Common myeloid progenitor, CD34-positive (primary cell): ENCODE measurements around the gene BHMT2.
A peak's percentile ranks its signal among the peaks of the same experiment; 100 is the strongest.

ENCODE experiments used
- CTCF ChIA-PET: fragments of 350-600 bp; sonication (Branson Sonifier 250); formaldehyde crosslinking; loops from one replicate; lab custom pipeline; 2021; ENCODE audit warnings: antibody characterized with exemption; lab: Charles Lee
- POLR2A ChIA-PET: fragments of 350-600 bp; sonication (Branson Sonifier 250); formaldehyde crosslinking; loops from one replicate; lab custom pipeline; 2021; ENCODE audit warnings: antibody characterized with exemption; lab: Charles Lee
- DNase-seq, 3 donors: peaks; one replicate each; pipeline versions ENCODE4 v3.0.0 to v3.0.0-alpha.2; 2013
- H3K27ac ChIP-seq, 2 experiments: 1 replicate in 1 of 2; 2 replicates in 1 of 2; pipeline ENCODE4 v1.7.0; 2013; ENCODE audit warnings: inconsistent platforms in 2 of 2, low read length in 2 of 2, mild to moderate bottlenecking in 2 of 2, low read depth in 1 of 2, moderate library complexity in 1 of 2; ENCODE audit not compliant: severe bottlenecking in 2 of 2, insufficient read depth in 1 of 2, poor library complexity in 1 of 2
- H3K27me3 ChIP-seq, 5 experiments: replicated peaks in 2 of 5; 1 replicate in 3 of 5; 2 replicates in 2 of 5; pipeline versions ENCODE4 v1.6.1 to v1.7.0; 2013; ENCODE audit warnings: low read length in 4 of 5, mild to moderate bottlenecking in 2 of 5, moderate library complexity in 2 of 5, inconsistent platforms in 1 of 5; ENCODE audit not compliant: insufficient read depth in 5 of 5, control insufficient read depth in 4 of 5
- H3K36me3 ChIP-seq, 4 experiments: 1 replicate in 2 of 4; 2 replicates in 2 of 4; pipeline versions ENCODE4 v1.6.1 to v1.7.0; 2013; ENCODE audit warnings: low read length in 3 of 4, control low read depth in 1 of 4, mild to moderate bottlenecking in 1 of 4; ENCODE audit not compliant: control insufficient read depth in 4 of 4, insufficient read depth in 4 of 4
- H3K4me1 ChIP-seq, 4 experiments: 1 replicate in 3 of 4; 2 replicates in 1 of 4; pipeline versions ENCODE4 v1.6.1 to v1.7.1; 2013; ENCODE audit warnings: low read length in 3 of 4, mild to moderate bottlenecking in 3 of 4, control low read depth in 1 of 4, inconsistent platforms in 1 of 4, moderate library complexity in 1 of 4; ENCODE audit not compliant: control insufficient read depth in 4 of 4, insufficient read depth in 4 of 4; ENCODE audit errors: control extremely low read depth in 1 of 4
- H3K4me3 ChIP-seq, 7 experiments: 1 replicate in 4 of 7; 2 replicates in 3 of 7; pipeline versions ENCODE4 v1.5.1 to v1.7.0; 2013; ENCODE audit warnings: mild to moderate bottlenecking in 7 of 7, low read length in 6 of 7, moderate library complexity in 6 of 7, inconsistent platforms in 2 of 7, low read depth in 2 of 7, control low read depth in 1 of 7; ENCODE audit not compliant: insufficient read depth in 4 of 7, control insufficient read depth in 1 of 7; ENCODE audit errors: extremely low read depth in 1 of 7
- H3K9me3 ChIP-seq, 5 experiments: 1 replicate in 4 of 5; 2 replicates in 1 of 5; pipeline versions ENCODE4 v1.6.1 to v1.7.1; 2013; ENCODE audit warnings: low read length in 4 of 5, mild to moderate bottlenecking in 2 of 5, inconsistent platforms in 1 of 5, low read depth in 1 of 5, moderate library complexity in 1 of 5; ENCODE audit not compliant: control insufficient read depth in 4 of 5, insufficient read depth in 2 of 5; ENCODE audit errors: control extremely low read depth in 1 of 5
- WGBS: methylation state at CpG from one replicate; pipeline ENCODE4 v1.1.5; 2013; ENCODE audit not compliant: insufficient coverage; 5-methylcytosine and 5-hydroxymethylcytosine counted together

BHMT2 gene

GRCh38 chr5:79133121-79133656, 63.6 kb downstream of the BHMT2 start:
- Histone ChIP-seq H3K4me3 (peak overlapping the region in 6 of 7 experiments; percentile 21 to 67 (median 41)), H3K4me1 (peaks cover 6 to 12% (median 12%) of the 10 kb centered on the region in 4 experiments), H3K27me3 (no peaks in the 10 kb centered on the region), H3K36me3 (no peaks in the 10 kb centered on the region), H3K27ac (no peak overlapping the region), H3K9me3 (no peaks in the 10 kb centered on the region)
- ChIA-PET CTCF (interaction anchor here (0.6 to 12.4 kb wide), 30 partner anchors 10 to 630 kb away, joined by 3 to 277 read pairs (median 4); partner anchors contain the start of gene ARSB), POLR2A (interaction anchor here (0.6 to 0.7 kb wide), 3 partner anchors 22 to 221 kb away, joined by 3 read pairs; no protein-coding TSS in a partner anchor)
- WGBS, result 0% methylated on average over 1 of the region's 4 CpGs
- peak; percentile 54 to 81 (median 75) for DNase-seq

- ChIA-PET CTCF (interaction anchor here (0.6 to 12.4 kb wide), 20 partner anchors 10 to 335 kb away, joined by 3 to 277 read pairs (median 6); partner anchors contain the start of gene ARSB), POLR2A (interaction anchor here (0.6 to 0.7 kb wide), 3 partner anchors 22 to 221 kb away, joined by 3 read pairs; no protein-coding TSS in a partner anchor)
- H3K27me3 ChIP-seq, result no peaks in the 10 kb centered on the region
- no peaks in the 10 kb centered on the region for H3K36me3 ChIP-seq
- peak overlapping the region in 6 of 7 experiments; percentile 21 to 67 (median 41) for H3K4me3 ChIP-seq
- peak; percentile 83 to 90 (median 88) for DNase-seq
- peaks cover 6 to 12% (median 12%) of the 10 kb centered on the region in 4 experiments for H3K4me1 ChIP-seq
- peak overlapping the region in 1 of 2 experiments; percentile 49 for H3K27ac ChIP-seq
- no peaks in the 10 kb centered on the region for H3K9me3 ChIP-seq
- WGBS, result 13% methylated on average over 5 of the region's 11 CpGs
Measured at GRCh38 chr5:79133657-79134451, 64.3 kb downstream of the BHMT2 start.

GRCh38 chr5:79135790-79136553, 66.4 kb downstream of the BHMT2 start:
- 100% methylated on average over 3 of the region's 5 CpGs for WGBS
- DNase-seq, result no peak
- H3K27me3 ChIP-seq, result no peaks in the 10 kb centered on the region
- ChIA-PET POLR2A (no interaction called here), CTCF (interaction anchor here (1.4 to 12.4 kb wide), 4 partner anchors 8 to 113 kb away, joined by 3 to 277 read pairs (median 6); no protein-coding TSS in a partner anchor)
- no peak overlapping the region for H3K27ac ChIP-seq
- no peak overlapping the region for H3K4me3 ChIP-seq
- H3K36me3 ChIP-seq, result no peaks in the 10 kb centered on the region
- peaks cover 6 to 12% (median 12%) of the 10 kb centered on the region in 4 experiments for H3K4me1 ChIP-seq
- H3K9me3 ChIP-seq, result peaks cover 0 to 7% (median 3%) of the 10 kb centered on the region in 5 experiments

GRCh38 chr5:79136618-79137017, 67.1 kb downstream of the BHMT2 start:
- Histone ChIP-seq H3K27ac (no peak overlapping the region), H3K4me3 (no peak overlapping the region), H3K9me3 (peaks cover 0 to 7% (median 3%) of the 10 kb centered on the region in 5 experiments), H3K27me3 (no peaks in the 10 kb centered on the region), H3K36me3 (no peaks in the 10 kb centered on the region), H3K4me1 (peaks cover 6 to 12% (median 12%) of the 10 kb centered on the region in 4 experiments)
- WGBS, result 100% methylated on average over 1 of the region's 2 CpGs
- ChIA-PET POLR2A (no interaction called here), CTCF (interaction anchor here (12.4 kb wide), 1 partner anchor 113 kb away, joined by 277 read pairs; no protein-coding TSS in a partner anchor)
- DNase-seq, result no peak
